GM12878 (cell line): Measurements from ENCODE around the gene RACK1.
"Not testable (repeated sequence)": the region's sequence is repeated elsewhere in the genome, so short reads cannot be mapped to it uniquely, and the experiment has no call there.

Experiments used
- FOXK2 ChIP-seq: fragments of 450-650 bp; IDR thresholded peaks from 2 replicates; pipeline ENCODE4 v1.6.1; 2017; ENCODE audit warnings: mild to moderate bottlenecking, moderate library complexity
- HCFC1 ChIP-seq: fragments of 150-350 bp; IDR thresholded peaks from 2 replicates; pipeline ENCODE4 v1.6.1; 2014; ENCODE audit warnings: low read length
- MYC ChIP-seq: IDR thresholded peaks from 2 replicates; pipeline ENCODE4 v1.6.1; 2011; ENCODE audit warnings: mild to moderate bottlenecking, low read length, moderate library complexity, inconsistent platforms; ENCODE audit not compliant: insufficient read depth, insufficient replicate concordance, insufficient read length, severe bottlenecking
- POLR2AphosphoS5 ChIP-seq: IDR thresholded peaks from 2 replicates; pipeline ENCODE4 v1.6.1; 2011; ENCODE audit warnings: mild to moderate bottlenecking, low read length, inconsistent platforms
- TF ChIP-seq, protein P1 (sequence below): IDR thresholded peaks from 2 replicates; pipeline ENCODE4 v1.6.1; 2012; ENCODE audit warnings: low read depth, low read length, improper control_type of control experiment

DNA sequence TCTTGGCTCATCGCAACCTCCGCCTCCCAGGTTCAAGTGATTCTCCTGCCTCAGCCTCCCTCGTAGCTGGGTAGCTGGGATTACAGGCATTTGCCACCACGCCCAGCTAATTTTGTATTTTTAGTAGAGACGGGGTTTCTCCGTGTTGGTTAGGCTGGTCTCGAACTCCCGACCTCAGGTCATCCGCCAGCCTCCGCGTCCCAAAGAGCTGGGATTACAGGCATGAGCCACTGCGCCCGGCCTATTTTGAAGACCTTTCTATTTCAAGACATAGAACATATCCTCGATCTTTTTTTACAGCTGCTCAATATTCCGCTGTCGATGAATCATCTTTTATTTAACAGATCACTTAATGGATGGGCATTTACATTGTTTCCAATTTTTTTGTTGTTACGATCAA, 33.0 kb downstream of the RACK1 start:
- not testable (repeated sequence) for TF ChIP-seq FOXK2, MYC, POLR2AphosphoS5, HCFC1
- TF ChIP-seq, protein P1, sequence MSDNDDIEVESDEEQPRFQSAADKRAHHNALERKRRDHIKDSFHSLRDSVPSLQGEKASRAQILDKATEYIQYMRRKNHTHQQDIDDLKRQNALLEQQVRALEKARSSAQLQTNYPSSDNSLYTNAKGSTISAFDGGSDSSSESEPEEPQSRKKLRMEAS, result not testable (repeated sequence)
